ENCODE results near the gene INSR. TPM values are rescaled to one million over a fixed set of nuclear protein-coding genes. Genes with fewer than 3 reads are reported as not detected.
A peak's percentile ranks its signal among the peaks of the same experiment; 100 is the strongest.
"Not testable (repeated sequence)": the region's sequence is repeated elsewhere in the genome, so short reads cannot be mapped to it uniquely, and the experiment has no call there.

Gene INSR
- total RNA-seq, 4 donors from 2014 or later = 38.9 to 101 (median 67.7) TPM

DNA sequence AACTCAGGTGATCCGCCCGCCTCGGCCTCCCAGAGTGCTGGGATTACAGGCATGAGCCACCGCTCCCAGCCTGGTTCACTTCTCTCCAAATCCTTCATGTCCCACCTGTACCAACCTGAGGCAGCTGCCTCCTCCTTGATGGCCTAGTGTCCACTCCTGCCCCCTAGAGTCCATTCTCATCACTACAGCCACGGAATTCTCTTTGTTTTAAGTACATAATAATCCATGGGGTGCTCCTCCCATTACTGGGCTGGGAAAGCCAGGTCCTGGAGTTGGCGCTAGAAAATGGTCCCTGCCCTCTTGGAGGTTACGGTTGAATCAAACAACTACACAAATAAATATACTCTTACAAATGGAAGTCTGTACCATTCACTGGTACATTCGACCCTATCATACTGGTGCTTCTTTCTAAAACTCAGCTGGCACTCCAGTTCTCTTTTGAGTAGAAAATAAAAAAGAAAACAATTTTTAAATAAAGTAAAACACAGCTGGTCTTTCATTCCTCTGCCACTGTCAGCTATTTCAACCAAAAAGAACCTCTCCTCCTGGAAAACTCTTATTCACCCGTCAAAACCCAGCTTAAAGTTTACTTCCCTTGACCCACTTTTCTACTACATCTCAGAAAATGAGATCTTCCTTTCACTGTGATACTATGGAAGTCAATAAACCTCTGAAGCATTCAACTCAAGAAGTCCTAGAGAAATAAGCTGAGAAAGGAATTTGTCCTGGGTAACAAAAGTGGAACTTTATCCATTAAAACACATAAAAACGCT is 32.1 kb upstream of the INSR start:
- Histone ChIP-seq H3K27me3 (no peaks in the 10 kb centered on the region), H3K27ac (no peak overlapping the region), H3K9me3 (no peaks in the 10 kb centered on the region), H3K36me3 (no peaks in the 10 kb centered on the region), H3K4me1 (no peaks in the 10 kb centered on the region), H3K4me3 (replicated peaks in 1 of 3) (no peak overlapping the region)
- intact Hi-C loops (cut with DNase I) = no loop called here
- WGBS, 2 donors = 78 to 79% methylated on average over 10 of the region's 10 CpGs
- TF ChIP-seq, protein P1, sequence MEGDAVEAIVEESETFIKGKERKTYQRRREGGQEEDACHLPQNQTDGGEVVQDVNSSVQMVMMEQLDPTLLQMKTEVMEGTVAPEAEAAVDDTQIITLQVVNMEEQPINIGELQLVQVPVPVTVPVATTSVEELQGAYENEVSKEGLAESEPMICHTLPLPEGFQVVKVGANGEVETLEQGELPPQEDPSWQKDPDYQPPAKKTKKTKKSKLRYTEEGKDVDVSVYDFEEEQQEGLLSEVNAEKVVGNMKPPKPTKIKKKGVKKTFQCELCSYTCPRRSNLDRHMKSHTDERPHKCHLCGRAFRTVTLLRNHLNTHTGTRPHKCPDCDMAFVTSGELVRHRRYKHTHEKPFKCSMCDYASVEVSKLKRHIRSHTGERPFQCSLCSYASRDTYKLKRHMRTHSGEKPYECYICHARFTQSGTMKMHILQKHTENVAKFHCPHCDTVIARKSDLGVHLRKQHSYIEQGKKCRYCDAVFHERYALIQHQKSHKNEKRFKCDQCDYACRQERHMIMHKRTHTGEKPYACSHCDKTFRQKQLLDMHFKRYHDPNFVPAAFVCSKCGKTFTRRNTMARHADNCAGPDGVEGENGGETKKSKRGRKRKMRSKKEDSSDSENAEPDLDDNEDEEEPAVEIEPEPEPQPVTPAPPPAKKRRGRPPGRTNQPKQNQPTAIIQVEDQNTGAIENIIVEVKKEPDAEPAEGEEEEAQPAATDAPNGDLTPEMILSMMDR (IDR thresholded peaks at IDR 0.05) = peak in 3 of 6 experiments; percentile 11 to 21 (median 15)
- no peak for TF ChIP-seq POLR2A (IDR thresholded peaks at IDR 0.05)
- peak in 1 of 2 donors; percentile 9 for DNase-seq

DNA sequence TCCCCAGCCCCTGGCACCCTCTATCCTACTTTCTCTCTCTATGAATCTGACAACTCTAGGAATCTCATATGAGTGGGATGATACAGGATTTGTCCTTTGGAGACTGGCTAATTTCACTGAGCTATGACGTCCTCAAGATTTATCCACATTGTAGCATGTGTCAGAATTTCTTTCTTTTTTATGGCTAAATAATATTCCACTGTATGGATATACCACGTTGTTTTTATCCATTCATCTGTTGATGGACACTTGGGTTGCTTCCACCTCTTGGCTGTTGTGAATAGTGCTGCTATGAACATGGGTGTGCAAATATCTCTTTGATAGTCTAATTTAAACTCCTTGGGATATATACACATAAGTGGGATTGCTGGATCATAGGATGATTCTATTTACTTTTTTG is 24.0 kb upstream of the INSR start:
- no peak for TF ChIP-seq POLR2A (IDR thresholded peaks at IDR 0.05)
- TF ChIP-seq, protein P1 (IDR thresholded peaks at IDR 0.05) = no peak
- 45 to 47% methylated on average over 2 of the region's 2 CpGs for WGBS, 2 donors
- H3K27ac ChIP-seq = no peak overlapping the region
- no peaks in the 10 kb centered on the region for H3K27me3 ChIP-seq
- H3K36me3 ChIP-seq = no peaks in the 10 kb centered on the region
- H3K4me3 ChIP-seq (replicated peaks in 1 of 3) = no peak overlapping the region
- no peaks in the 10 kb centered on the region for H3K4me1 ChIP-seq
- H3K9me3 ChIP-seq = no peaks in the 10 kb centered on the region
- no peak for DNase-seq
- intact Hi-C loops (cut with DNase I) = no loop called here

DNA sequence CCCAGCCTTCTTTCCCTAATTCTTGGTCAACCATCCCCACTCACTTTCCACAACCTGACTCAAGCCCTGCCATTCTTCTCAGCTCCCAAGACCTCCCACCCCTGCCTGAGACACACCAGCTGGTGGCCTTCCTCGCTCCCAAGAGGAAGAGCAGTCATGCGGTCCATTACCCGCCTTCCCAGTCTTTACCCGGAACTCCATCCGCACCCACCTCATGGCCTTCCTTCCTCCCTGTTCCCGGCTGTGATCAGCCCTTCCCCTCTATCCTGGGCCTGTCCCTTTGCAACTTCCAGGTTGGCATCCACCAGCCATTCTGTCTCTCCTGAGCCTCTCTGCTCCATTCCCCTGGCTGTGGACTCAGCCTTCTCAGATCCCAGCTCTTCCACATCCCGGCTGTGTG is 18.6 kb upstream of the INSR start:
- Histone ChIP-seq H3K27me3 (no peaks in the 10 kb centered on the region), H3K27ac (no peak overlapping the region), H3K36me3 (no peaks in the 10 kb centered on the region), H3K4me3 (replicated peaks in 1 of 3) (no peak overlapping the region), H3K9me3 (no peaks in the 10 kb centered on the region), H3K4me1 (no peaks in the 10 kb centered on the region)
- WGBS, 2 donors = 81% methylated on average over 7 of the region's 7 CpGs
- intact Hi-C loops (cut with DNase I) = no loop called here
- DNase-seq = no peak
- TF ChIP-seq POLR2A (IDR thresholded peaks at IDR 0.05) = no peak
- TF ChIP-seq, protein P1 (IDR thresholded peaks at IDR 0.05) = no peak

DNA sequence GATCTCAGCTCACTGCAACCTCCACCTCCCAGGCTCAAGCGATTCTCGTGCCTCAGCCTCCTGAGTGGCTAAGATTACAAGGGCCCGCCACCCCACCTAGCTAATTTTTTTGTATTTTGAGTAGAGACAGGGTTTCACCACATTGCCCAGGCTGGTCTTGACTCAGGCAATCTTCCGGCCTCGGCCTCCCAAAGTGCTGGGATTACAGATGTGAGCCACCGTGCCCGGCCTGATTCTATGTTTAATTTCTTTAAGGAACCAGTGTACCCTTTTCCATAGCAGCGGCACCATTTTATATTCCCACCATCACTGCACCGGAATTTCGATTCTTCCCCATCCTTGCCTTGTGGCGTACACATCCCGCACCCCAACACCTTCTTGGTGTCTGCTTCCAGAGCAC is 17.7 kb upstream of the INSR start:
- no peaks in the 10 kb centered on the region for H3K36me3 ChIP-seq
- DNase-seq = no peak
- intact Hi-C loops (cut with DNase I) = no loop called here
- no peaks in the 10 kb centered on the region for H3K27me3 ChIP-seq
- no peaks in the 10 kb centered on the region for H3K4me1 ChIP-seq
- no peak overlapping the region for H3K27ac ChIP-seq
- TF ChIP-seq, protein P1 (IDR thresholded peaks at IDR 0.05) = no peak
- TF ChIP-seq POLR2A (IDR thresholded peaks at IDR 0.05) = no peak
- WGBS, 2 donors = 94 to 95% methylated on average over 12 of the region's 12 CpGs
- no peak overlapping the region for H3K4me3 ChIP-seq (replicated peaks in 1 of 3)
- no peaks in the 10 kb centered on the region for H3K9me3 ChIP-seq

DNA sequence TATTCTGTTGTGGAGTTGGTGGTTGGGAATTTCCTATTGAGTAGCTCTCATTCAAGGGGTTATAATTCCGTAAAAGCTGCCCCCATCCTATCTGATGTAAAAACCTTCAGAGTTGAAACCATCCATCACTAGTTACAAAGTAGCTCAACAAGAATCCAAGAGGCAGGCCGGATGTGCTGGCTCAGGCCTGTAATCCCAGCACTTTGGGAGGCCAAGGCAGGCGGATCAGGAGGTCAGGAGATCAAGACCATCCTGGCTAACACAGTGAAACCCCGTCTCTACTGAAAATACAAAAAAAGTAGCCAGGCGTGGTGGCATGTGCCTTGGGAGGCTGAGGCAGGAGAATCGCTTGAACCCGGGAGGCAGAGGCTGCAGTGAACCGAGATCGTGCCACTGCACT is 14.1 kb upstream of the INSR start:
- H3K27me3 ChIP-seq; H3K4me3 ChIP-seq (replicated peaks in 1 of 3); DNase-seq; H3K27ac ChIP-seq; H3K36me3 ChIP-seq; H3K9me3 ChIP-seq; H3K4me1 ChIP-seq; intact Hi-C loops (cut with DNase I): not testable (repeated sequence)
- WGBS, 2 donors = 77 to 82% methylated on average over 9 of the region's 9 CpGs

Data from thyroid gland (tissue), 4 donors.